Bronchial epithelial cell (primary cell): Measurements from ENCODE around the gene SMAD4. TPM values are rescaled to one million over a fixed set of nuclear protein-coding genes. Genes with fewer than 3 reads are reported as not detected.

Experiments
- DNase-seq: peaks from one replicate; pipeline ENCODE4 v3.0.0-alpha.2; 2010; ENCODE audit warnings: low read depth
- FAIRE-seq: peaks from 2 replicates; lab custom pipeline; 2011; peaks lifted over from hg19 to GRCh38; lab: Jason Lieb, UNC
- H3K27me3 ChIP-seq: 2 replicates; pipeline ENCODE4 v1.5.1; 2011; ENCODE audit warnings: low read length; ENCODE audit not compliant: control insufficient read depth, insufficient read depth
- H3K36me3 ChIP-seq: 2 replicates; pipeline ENCODE4 v1.5.1; 2011; ENCODE audit warnings: low read length; ENCODE audit not compliant: control insufficient read depth, insufficient read depth
- H3K4me3 ChIP-seq: 2 replicates; pipeline ENCODE4 v1.5.1; 2011; ENCODE audit warnings: mild to moderate bottlenecking, low read depth, low read length, control low read depth
- total RNA-seq: library from RNA; depleted of rRNA; stranded (reverse); fragments of >200 nt; gene quantifications from 2 replicates; pipeline ENCODE4 v1.2.1, GENCODE V29; 2014
- TF ChIP-seq, protein P1 (sequence below): IDR thresholded peaks from 2 replicates; pipeline ENCODE4 v1.5.1; 2011; ENCODE audit warnings: mild to moderate bottlenecking, moderate library complexity, low read length, control low read depth, inconsistent platforms; ENCODE audit not compliant: insufficient read depth, severe bottlenecking

The SMAD4 gene
- total RNA-seq, 1 donor from 2014 or later: 64.5 TPM

DNA sequence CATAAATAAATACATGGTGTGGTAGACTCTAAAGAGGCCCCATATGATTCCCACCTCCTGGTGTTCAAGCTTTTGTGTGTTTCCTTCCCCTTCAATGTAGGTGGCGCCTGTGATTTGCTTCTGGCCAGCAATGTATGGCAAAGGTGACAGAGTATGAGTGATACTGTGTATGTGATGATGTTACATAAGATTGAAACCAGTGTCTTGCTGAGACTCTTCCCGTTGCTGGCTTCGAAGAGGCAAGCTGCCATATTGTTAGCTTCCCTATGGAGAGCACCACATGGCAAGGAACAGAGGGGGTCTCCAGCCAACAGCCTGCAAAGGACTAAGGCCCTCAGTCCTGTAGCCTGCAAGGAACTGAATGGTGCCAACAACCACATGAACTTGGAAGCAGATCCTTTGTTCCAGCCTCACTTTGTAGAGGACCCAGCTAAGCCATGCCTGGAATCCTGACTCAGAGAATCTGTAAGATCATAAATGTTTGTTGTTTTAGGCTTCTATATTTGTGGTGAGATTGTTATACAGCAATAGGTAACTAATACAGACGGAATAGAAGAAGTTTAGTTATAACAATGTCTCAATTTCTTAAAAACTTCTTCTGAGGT, 1.7 kb upstream of the SMAD4 start:
- FAIRE-seq (no peak), DNase-seq (peak; percentile 42)
- Histone ChIP-seq H3K27me3 (no peaks in the 10 kb centered on the region), H3K36me3 (no peaks in the 10 kb centered on the region), H3K4me3 (no peak overlapping the region)
- TF ChIP-seq, protein P1, sequence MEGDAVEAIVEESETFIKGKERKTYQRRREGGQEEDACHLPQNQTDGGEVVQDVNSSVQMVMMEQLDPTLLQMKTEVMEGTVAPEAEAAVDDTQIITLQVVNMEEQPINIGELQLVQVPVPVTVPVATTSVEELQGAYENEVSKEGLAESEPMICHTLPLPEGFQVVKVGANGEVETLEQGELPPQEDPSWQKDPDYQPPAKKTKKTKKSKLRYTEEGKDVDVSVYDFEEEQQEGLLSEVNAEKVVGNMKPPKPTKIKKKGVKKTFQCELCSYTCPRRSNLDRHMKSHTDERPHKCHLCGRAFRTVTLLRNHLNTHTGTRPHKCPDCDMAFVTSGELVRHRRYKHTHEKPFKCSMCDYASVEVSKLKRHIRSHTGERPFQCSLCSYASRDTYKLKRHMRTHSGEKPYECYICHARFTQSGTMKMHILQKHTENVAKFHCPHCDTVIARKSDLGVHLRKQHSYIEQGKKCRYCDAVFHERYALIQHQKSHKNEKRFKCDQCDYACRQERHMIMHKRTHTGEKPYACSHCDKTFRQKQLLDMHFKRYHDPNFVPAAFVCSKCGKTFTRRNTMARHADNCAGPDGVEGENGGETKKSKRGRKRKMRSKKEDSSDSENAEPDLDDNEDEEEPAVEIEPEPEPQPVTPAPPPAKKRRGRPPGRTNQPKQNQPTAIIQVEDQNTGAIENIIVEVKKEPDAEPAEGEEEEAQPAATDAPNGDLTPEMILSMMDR: no peak

DNA sequence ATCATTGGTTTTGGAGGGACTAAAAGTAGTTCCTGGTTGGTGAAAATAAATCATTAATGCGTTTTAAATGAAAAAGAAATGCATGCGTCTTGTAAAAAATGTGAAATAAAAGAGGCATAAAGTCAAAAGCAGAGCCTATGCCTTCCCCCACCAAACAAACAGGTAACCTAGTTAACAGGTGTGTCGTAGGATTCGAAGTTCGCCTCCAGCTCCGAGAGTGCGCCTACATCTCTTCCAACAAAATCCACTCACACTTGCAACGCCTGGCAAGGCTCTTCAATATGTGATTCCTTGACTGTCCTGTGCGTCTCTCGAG, 677 bp upstream of the SMAD4 start:
- FAIRE-seq (no peak), DNase-seq (no peak)
- no peaks in the 10 kb centered on the region for H3K36me3 ChIP-seq
- H3K27me3 ChIP-seq: no peaks in the 10 kb centered on the region
- H3K4me3 ChIP-seq: peak overlapping the region; percentile 76
- TF ChIP-seq, protein P1: no peak

DNA sequence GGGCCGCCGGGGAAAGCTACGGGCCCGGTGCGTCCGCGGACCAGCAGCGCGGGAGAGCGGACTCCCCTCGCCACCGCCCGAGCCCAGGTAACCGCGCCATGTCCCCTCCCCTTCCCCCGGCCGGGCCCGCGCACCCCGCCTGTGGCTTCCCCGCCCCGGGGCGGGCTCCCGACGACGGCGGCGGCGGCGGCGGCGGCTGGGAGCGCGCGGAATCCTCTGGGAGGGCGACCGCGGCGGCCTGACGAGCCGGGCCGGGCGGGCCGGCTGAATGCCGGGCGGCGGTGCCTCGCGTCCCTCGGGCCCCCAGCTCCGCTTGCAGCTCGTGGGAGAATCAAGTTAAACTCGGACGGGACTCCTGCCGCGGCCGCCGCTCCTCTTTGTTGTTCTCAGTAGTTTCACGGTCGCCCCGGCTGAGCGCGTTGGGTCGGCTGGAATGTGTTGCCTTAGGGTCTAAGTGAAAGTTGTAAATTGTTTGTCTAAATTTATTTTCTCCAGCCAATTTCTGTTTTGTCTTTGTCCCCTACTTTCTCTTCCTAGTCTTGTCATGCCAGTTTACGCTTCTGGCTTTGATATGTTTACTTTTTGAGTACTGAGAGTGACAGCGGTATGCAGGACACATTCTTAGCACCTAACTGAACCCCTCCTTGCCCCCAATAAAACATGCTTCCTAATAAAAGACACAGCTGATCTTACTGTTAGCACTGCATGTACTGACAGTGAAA, 685 bp downstream of the SMAD4 start:
- no peaks in the 10 kb centered on the region for H3K36me3 ChIP-seq
- no peak for DNase-seq
- H3K27me3 ChIP-seq: no peaks in the 10 kb centered on the region
- peak overlapping the region; percentile 76 for H3K4me3 ChIP-seq
- peak; percentile 73 for FAIRE-seq
- TF ChIP-seq, protein P1: no peak

DNA sequence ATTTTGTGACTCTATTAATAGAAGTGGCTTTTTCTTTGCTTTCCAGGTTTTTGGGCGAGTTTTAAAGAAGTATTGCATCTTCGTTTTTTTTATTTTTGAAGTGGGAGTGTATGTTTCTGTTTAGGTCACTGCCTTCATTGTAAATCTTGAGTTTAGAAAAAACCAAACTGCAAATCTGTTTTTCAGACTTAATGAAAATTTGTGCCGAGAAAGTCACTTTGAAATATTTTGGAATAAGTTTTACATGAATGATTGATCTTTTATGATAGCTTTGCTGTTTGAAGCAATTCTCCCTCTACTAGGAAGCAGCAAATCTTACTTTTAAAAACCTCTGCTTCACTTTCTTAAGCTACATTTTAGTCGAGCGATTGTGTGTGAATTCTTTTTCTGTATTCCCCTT, 2.2 kb downstream of the SMAD4 start:
- TF ChIP-seq, protein P1: no peak
- DNase-seq: no peak
- Histone ChIP-seq H3K36me3 (no peaks in the 10 kb centered on the region), H3K27me3 (no peaks in the 10 kb centered on the region), H3K4me3 (no peak overlapping the region)
- no peak for FAIRE-seq

DNA sequence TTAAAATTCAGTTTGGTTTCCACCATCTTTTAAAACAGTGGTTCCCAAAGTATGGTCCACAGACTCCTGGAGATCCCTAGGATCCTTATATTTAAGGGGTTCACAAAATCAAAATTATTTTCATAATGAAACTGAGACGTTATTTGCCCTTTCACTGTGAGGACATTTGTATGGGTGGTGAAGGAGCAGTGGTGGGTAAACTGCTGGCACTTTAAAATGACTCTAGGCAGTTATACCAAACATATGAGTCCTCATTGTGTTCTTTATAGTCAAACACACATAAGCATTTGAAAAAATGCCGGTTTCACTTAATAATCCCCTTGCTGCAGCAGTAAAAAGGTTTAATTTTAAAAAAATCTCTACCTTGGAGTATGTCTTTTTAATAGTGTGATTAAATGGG, 7.2 kb downstream of the SMAD4 start:
- no peak overlapping the region for H3K4me3 ChIP-seq
- H3K27me3 ChIP-seq: no peaks in the 10 kb centered on the region
- no peaks in the 10 kb centered on the region for H3K36me3 ChIP-seq
- DNase-seq (no peak), FAIRE-seq (no peak)
- TF ChIP-seq, protein P1: no peak
